ENCODE data around the gene SPO11. TPM values are rescaled to one million over a fixed set of nuclear protein-coding genes. Genes with fewer than 3 reads are reported as not detected.

SPO11 gene
- total and polyA plus RNA-seq, 2 of the 8 experiments (the other 6 are each of a cell fraction or from before 2014, with no cell fraction given), result not detected

GRCh38 chr20:57361517-57361916 lies 31.9 kb downstream of the SPO11 start:
- Histone ChIP-seq H3K23ac (ENCODE audit: insufficient read length) (no peak overlapping the region), H3K23me2 (ENCODE audit: low read depth, low read length) (no peaks in the 10 kb centered on the region), H3K4me3 (ENCODE audit: extremely low read depth in 1 of 4, insufficient read depth in 2 of 4, low read depth in 3 of 4, low read length in 4 of 4) (no peak overlapping the region), H3K36me3 (ENCODE audit: control insufficient read depth in 2 of 4, insufficient read depth in 4 of 4, low read length in 3 of 4) (peaks cover 15 to 31% (median 27%) of the 10 kb centered on the region in 4 experiments; a peak in 7 of 8 replicates), H2BK20ac (ENCODE audit: low read length) (no peak overlapping the region), H3K79me1 (ENCODE audit: low read depth, low read length) (no peaks in the 10 kb centered on the region), H2BK15ac (ENCODE audit: low read length) (no peak overlapping the region), H2AFZ (ENCODE audit: low read length) (no peak overlapping the region), H3K9me3 (ENCODE audit: insufficient read depth in 2 of 2, low read depth in 1 of 2, low read length in 1 of 2) (peaks cover 0 to 4% of the 10 kb centered on the region in 2 experiments; a peak in 2 of 4 replicates), H2BK120ac (replicated peaks; ENCODE audit: low read depth, low read length) (no peak overlapping the region), H2BK5ac (ENCODE audit: low read depth, low read length) (no peak overlapping the region), H2BK12ac (ENCODE audit: low read depth, low read length) (no peak overlapping the region), H4K8ac (ENCODE audit: extremely low read depth, insufficient read depth, low read length) (no peak overlapping the region), H3K56ac (replicated peaks; ENCODE audit: insufficient read length, low read depth, low read length) (no peak overlapping the region), H3K9ac (replicated peaks in 1 of 4; ENCODE audit: extremely low read depth in 1 of 4, low read depth in 3 of 4, low read length in 3 of 4) (no peak overlapping the region), H3K14ac (ENCODE audit: insufficient read length) (no peak overlapping the region), H3K4ac (replicated peaks; ENCODE audit: insufficient read length, low read depth, low read length) (no peak overlapping the region), H3K4me1 (replicated peaks in 1 of 4; ENCODE audit: control insufficient read depth in 3 of 4, insufficient read depth in 4 of 4, low read length in 3 of 4) (no peaks in the 10 kb centered on the region), H2AK5ac (ENCODE audit: low read depth, low read length) (no peak overlapping the region), H3K18ac (ENCODE audit: extremely low read depth, low read length) (no peak overlapping the region), H4K5ac (ENCODE audit: insufficient read length, low read depth, low read length) (no peak overlapping the region), H3K27me3 (replicated peaks in 1 of 4; ENCODE audit: control insufficient read depth in 3 of 4, extremely low read depth in 1 of 4, insufficient read depth in 3 of 4, low read length in 3 of 4) (no peaks in the 10 kb centered on the region), H4K20me1 (replicated peaks in 1 of 2; ENCODE audit: control insufficient read depth in 1 of 2, insufficient read depth in 2 of 2, low read length in 2 of 2) (peaks cover 0 to 12% of the 10 kb centered on the region in 2 experiments), H3K4me2 (ENCODE audit: insufficient read depth in 1 of 2, low read depth in 2 of 2, low read length in 2 of 2) (no peak overlapping the region), H3K27ac (ENCODE audit: low read depth, low read length) (no peak overlapping the region), H4K91ac (replicated peaks; ENCODE audit: insufficient read length, low read length) (no peak overlapping the region), H3K79me2 (ENCODE audit: control insufficient read depth in 1 of 2, insufficient read depth in 2 of 2, low read length in 2 of 2) (peaks cover 0 to 17% of the 10 kb centered on the region in 2 experiments; a peak in 2 of 4 replicates)
- WGBS, 2 experiments (ENCODE audit: extremely low coverage in 1 of 2, insufficient coverage in 1 of 2, insufficient read length in 1 of 2, insufficient replicate concordance in 2 of 2, low coverage in 1 of 2, low lambda C conversion rate in 2 of 2, missing lambda C conversion rate in 1 of 2), result 94 to 100% methylated on average over 1 to 6 of the region's 6 CpGs
- TF ChIP-seq CHD1 (IDR thresholded peaks at IDR 0.05; ENCODE audit: low read depth, low read length), result no peak
- no peak for TF ChIP-seq SIN3A (conservative IDR thresholded peaks at IDR 0.05 in 1 of 2, IDR thresholded peaks at IDR 0.05 in 1 of 2; ENCODE audit: low read depth in 1 of 2, low read length in 2 of 2)
- TF ChIP-seq ASH2L (IDR thresholded peaks at IDR 0.05; ENCODE audit: low read length), result no peak
- TF ChIP-seq BCL11A (IDR thresholded peaks at IDR 0.05; ENCODE audit: low read depth in 2 of 2, low read length in 2 of 2), result no peak
- no peak for FAIRE-seq
- POLR2A ChIA-PET (ENCODE audit: partially characterized antibody), result no interaction called here
- CTCF ChIA-PET (ENCODE audit: partially characterized antibody), result interaction anchor here (1.0 to 2.6 kb wide), 6 partner anchors 13 to 272 kb away, joined by 3 to 8 read pairs (median 6); no protein-coding TSS in a partner anchor
- DNase-seq (ENCODE audit: low read depth in 1 of 2, low spot score in 2 of 2), result no peak

Measured in H1 (cell line).